DMS 273 (cell line): ENCODE results near the gene TBL1X.
"Not testable (repeated sequence)": the region's sequence is repeated elsewhere in the genome, so short reads cannot be mapped to it uniquely, and the experiment has no call there.

ENCODE experiments used
- DNase-seq: peaks from one replicate; lab custom pipeline; 2025; ENCODE audit not compliant: unreplicated experiment; lab: John Stamatoyannopoulos, UW

TBL1X gene

GRCh38 chrX:9458516-9459078 is 6.3 kb upstream of the TBL1X start:
- no peak for DNase-seq

DNA sequence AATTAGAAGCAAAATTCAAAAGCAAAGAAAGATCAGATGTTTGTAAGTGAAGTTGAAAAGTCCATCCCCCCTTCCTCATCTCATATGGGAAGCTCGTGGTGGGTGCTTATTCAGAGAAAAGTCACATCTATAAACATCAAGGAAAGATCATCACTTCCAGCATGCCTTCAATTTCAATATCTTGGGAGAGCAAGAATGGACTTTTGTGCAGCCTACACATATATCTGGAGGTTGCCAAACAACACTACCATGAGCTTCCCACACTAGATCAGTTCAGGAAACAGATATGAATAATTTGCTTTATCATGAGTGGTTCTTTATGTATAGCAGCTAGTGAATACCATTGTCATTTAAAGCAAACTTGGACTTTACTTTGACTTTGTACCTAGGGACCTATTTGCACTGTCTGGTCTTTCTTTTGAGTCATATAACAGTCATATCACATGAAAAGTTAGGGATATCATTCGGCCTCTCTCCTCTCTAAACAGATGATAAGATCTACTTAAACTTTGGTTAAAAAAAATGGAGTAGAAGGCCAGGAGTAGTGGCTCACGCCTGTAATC is 5.6 kb upstream of the TBL1X start:
- DNase-seq, result no peak

GRCh38 chrX:9461087-9461486 is 3.8 kb upstream of the TBL1X start:
- DNase-seq, result no peak

DNA sequence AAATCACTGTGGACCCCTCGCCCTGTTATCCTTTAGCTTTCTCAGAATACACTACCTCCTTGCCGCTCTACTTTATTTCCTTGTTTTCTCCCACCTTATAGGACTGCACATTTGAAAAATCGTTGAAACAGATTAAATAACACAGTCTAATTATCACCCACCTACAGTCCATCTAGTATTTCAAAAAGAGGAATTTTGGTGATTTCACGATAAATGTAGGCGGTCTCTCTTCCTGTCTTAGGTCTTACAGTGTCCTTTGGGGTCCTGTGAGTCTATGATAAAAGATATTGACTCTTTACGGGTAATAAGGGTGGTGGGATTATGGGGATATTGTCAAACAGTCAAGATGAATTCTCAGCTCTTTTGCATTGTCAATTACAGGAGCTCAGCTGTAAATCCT is 2.4 kb upstream of the TBL1X start:
- no peak for DNase-seq

GRCh38 chrX:9465380-9466123 is 694 bp downstream of the TBL1X start:
- DNase-seq, result peak; percentile 51

DNA sequence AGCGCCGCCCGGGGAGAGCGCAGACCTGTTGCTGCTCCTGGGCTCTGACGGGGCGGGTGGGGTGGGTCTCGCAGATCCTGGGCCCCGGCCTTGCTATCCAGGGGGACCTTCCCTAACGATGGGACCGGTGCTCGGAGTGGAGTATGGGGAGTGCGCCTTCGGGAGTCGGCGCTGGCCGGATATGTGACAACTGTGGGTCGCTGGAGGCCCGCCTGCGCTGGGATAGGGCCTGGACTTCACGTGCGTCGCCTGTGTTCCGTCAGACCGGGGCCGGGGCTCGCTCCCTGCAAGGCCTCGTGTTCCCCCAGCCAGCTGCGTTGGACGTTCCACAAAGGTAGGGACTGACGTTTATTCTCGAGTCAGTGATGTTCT is 1.3 kb downstream of the TBL1X start:
- peak; percentile 24 for DNase-seq

GRCh38 chrX:9466736-9467135 is 1.9 kb downstream of the TBL1X start:
- DNase-seq, result no peak

DNA sequence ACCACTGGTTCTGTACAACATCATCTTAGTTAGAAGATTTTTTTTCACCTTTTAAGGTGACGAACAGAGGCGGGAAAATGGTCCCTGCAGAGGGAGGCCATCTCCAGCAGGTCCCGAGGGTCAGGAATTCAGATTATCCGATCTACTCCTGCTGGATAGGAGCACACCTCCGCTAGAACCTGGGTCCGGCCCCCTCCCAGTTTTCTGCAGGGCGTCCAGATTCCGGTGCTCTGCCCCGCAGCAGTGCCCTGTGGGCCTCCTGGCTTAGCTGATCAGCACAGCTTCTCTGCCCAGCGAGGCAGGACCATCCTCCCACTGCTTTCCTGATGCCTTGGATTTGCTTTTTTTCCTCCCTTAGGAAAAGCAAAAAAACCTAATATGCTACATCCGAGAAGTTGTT is 2.3 kb downstream of the TBL1X start:
- DNase-seq, result no peak

DNA sequence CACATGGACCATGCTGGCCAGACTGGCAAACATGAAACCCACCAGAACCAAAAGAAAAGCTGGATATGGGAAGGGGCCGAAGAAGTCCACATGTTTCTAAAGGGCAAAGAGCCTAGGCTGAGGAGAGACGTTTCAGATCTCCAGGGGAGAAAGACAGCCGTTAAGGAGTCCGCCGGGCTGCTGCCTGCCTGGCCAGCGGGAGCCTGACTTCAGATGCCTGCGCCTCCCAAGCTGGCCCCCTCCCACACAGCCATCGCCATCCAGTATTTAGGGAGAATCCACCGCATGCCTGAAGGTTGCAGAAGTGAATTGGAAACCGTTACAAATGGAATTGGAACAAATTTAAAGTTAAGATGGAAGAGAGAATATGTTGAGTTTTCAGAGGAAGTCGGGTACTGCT is 2.9 kb downstream of the TBL1X start:
- DNase-seq, result no peak

DNA sequence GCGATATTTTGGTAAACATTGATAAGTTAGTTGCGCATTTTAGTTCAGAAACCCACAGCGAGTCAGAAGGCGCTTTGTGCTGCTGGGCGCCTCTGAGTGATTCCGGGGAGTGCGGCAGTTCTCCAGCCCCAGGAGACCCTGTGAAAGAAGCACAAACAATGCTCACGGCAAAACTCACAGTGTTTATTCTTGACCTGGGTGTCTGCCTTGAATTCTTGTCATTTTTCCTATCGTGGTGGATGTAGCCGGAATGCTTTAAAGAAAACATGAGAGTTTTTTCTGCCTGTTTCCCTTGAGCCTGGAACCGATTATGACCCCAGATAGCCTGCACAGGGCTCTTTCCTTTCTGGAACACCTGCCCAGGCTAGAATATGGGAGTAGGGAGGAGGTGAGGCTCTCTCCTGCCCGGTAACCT is 6.7 kb downstream of the TBL1X start:
- DNase-seq, result no peak

DNA sequence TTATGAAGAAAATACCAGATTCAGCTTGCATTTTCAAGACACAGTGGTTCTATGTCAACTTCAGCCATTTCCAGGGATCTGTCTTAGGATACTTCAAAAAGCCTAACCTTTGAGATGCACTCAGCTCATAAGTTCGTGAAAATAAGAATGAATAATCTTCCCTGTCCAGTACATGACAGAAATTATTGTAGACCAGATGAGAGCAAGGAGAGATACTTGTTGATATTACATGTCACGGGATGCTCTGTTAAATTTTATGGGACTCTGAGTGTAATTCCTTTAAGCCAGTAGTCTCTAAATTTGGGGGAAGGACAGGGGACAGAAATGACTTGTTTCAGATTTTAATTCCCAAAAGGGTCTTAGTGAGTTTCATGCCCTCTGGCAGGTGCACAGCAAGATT is 8.8 kb downstream of the TBL1X start:
- no peak for DNase-seq

DNA sequence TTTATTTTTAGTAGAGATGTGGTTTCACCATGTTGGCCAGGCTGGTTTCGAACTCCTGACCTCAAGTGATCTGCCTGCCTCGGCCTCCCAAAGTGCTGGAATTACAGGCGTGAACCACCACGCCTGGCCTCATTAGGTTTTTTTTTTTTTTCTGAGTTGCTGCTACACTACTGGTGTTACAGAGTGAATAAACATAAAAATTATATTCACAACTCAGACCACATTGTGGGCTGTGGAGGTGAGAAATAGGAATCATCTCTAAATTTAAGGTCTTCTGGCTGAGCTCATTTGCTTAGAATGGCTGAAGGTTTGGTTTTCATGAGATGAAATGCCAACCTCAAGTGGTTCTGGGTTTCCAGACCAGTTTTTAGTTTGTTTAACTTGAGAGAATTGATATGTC is 10.6 kb downstream of the TBL1X start:
- not testable (repeated sequence) for DNase-seq

DNA sequence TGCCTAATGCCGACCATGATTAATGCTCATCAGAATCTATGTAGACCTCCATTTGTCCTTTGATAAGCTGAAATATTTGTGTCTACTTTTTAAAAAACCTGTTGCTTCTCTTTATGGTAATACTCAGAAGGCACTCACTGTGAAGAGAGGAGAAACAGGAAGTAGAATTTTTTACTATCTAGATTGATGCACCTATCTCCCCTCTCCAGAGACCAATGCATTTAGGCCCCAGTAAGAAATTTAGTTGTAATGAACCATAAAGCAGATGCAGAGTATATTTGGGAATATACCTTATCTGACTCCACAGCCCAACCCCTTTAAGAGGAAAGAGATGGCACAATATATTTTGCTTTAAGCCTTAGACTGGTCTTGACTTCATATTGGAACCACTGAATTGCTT is 11.1 kb downstream of the TBL1X start:
- DNase-seq, result no peak

DNA sequence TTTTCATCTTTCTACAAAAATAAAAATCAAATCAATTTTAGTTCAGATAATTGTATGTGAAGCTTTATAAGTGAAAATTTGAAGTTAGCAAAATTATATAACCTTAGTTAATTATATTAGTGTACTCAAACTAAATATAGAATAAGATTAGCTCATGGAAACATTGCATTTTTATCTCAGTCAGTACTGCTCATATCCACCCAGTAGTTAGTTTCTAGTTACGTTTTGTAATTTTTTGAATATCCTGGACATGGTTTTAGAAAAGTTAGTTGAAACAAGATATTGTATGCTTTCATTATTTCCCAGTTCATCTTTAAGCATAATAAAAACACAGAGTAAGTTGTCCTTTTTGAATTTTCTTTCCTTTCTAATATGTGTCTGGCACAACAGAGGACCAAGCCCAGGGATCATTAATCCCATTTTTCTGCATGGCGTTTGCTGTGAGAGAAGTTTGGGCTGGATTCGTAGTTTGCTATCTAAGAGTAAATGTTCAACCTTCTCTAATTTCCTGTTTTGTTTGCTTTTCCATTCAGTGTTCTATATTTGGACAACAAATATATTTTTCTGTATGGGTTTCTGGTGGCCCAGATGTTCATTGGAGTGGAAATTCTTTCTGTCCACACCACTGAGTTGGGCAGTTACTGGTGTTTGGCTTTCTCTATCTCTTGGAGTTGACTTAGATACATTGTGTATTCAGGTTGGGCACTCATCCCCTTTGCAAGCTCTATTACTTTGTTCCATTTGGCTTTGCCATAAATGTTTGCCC is 12.1 kb downstream of the TBL1X start:
- DNase-seq, result no peak

- DNase-seq, result no peak
Observed at GRCh38 chrX:9482408-9482807, 17.6 kb downstream of the TBL1X start.

DNA sequence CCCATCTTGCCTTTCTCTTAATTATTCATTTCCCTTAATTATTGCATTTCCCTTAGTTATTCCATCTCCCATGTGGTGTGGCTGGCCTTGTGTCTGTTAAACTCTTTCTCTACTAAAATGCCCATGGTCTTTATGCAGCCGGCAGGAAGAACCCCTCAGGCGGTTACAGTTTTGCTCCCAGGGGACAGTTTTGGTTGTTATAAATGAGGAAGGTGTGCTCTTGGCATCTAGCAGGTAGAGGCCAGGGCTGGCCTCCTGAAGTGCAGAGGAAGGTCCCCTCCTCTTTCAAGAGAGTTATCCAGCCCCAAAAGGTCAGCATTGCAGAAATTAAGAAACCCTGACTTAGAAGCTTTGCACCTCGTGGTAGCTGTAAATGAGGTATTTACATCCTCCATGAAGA is 18.0 kb downstream of the TBL1X start:
- no peak for DNase-seq

DNA sequence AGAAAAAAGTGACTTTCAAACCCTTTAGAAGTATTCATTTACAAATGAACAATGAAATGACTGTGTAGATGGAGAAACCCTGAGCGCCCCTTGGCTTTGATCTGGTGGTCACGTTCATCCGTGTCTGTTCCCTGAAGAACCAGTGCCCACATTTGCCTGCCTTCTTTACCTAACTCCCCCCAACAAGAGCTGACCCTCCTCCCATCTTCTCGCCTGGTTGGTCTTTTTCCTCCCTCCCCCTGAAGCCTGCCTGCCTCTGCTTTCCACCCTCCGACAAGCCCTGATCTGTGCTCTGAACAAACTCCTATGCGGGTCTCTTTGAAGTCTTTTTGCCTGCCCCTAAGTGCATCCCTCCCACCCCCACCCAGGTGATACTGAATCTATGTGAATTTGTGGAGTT is 18.5 kb downstream of the TBL1X start:
- no peak for DNase-seq

DNA sequence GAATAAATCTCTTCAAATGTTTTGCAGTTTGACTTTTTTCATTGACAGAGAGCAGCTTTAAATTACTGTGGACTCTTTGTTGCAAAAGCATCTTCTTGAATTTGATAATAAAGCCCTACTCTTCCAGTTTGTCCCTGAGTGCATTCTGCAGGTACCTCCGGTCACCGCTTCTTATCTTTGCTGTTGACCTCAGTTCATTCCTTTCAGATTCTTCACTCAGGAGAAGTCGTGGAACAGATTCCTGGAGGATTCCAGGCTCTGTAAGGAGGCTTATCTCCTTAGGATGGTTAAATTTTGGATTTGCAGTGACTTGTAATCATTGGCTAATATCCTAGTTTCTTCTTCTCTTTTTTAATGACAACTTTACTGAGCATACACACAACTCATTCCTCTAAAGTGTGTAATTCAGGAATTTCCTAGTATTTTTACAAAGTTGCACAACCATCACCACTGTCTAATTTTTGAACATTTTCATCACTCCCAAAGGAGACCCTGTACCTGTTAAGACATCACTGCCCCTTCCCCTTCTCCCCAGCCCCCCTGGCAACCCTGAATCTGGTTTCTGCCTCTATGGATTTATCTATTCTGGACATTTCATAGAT is 22.0 kb downstream of the TBL1X start:
- no peak for DNase-seq

DNA sequence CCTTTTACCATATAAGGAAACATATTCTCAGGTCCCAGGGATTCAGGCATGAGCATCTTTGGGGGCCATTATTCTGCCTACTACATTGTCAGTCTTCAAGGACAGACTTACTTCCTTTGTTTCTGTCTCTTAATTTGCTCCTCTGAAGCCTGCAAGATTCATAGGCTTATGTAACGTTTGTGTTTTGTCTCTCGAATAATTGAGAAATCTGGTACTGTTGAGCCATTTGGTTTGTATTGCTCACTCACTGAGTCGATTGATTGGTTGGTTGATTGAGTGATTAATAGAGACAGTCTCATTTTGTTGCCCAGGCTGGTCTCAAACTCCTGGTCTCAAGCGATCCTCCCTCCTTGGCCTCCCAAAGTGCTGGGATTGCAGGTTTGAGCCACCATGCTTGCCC is 23.7 kb downstream of the TBL1X start:
- DNase-seq, result no peak

- DNase-seq, result no peak
Observed at GRCh38 chrX:9489234-9489633, 24.4 kb downstream of the TBL1X start.

GRCh38 chrX:9492901-9493300 is 28.0 kb downstream of the TBL1X start:
- DNase-seq, result no peak

DNA sequence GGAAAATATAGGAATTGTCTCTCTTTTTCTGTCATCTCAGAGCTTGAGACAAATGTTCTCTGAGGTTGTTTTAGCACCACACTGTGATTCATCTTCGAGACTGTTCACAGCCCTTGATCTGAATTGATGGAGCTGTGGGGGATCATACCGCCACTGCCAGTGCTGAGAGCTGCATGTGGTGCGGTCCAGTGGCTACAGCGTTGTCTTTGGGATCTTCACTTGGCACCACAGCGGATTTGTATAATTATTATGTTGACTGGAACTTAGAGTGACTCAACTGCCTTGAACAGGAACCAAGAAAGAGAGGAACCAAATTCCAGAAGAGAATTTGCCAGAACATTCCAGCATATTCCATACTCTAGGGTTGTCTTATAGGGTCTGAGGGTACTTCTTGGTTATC is 29.1 kb downstream of the TBL1X start:
- no peak for DNase-seq
